ENCODE results near the gene PRTG.

DNA sequence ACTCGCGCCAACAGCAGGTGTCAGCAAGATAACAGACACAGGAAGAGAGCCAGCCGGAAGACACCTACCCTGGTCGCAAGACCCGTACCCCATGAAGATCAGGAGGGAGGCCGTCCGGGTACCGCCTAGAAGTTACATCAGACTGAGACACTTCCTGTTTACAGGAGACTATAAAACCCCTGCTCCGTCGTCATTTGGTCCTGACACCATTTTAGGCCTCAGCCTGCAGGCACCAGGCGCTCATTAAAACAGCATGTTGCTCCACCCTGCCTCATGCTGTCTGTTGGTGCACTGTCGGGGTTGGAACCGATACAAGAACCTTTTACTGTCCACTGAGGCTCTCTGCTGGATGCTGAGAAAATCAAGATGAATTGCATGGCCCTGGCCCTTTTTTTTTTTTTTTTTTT is 15.6 kb upstream of the PRTG start:
- TF ChIP-seq, protein P1, sequence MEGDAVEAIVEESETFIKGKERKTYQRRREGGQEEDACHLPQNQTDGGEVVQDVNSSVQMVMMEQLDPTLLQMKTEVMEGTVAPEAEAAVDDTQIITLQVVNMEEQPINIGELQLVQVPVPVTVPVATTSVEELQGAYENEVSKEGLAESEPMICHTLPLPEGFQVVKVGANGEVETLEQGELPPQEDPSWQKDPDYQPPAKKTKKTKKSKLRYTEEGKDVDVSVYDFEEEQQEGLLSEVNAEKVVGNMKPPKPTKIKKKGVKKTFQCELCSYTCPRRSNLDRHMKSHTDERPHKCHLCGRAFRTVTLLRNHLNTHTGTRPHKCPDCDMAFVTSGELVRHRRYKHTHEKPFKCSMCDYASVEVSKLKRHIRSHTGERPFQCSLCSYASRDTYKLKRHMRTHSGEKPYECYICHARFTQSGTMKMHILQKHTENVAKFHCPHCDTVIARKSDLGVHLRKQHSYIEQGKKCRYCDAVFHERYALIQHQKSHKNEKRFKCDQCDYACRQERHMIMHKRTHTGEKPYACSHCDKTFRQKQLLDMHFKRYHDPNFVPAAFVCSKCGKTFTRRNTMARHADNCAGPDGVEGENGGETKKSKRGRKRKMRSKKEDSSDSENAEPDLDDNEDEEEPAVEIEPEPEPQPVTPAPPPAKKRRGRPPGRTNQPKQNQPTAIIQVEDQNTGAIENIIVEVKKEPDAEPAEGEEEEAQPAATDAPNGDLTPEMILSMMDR (conservative IDR thresholded peaks at IDR 0.05; ENCODE audit: low read depth in 2 of 2): no peak
- TF ChIP-seq EZH2 (IDR thresholded peaks at IDR 0.05; ENCODE audit: low read depth, unreplicated experiment) (no peak), EZH2phosphoT487 (IDR thresholded peaks at IDR 0.05; ENCODE audit: unreplicated experiment) (no peak), CREB1 (CRISPR knock-in tag; IDR thresholded peaks at IDR 0.05; ENCODE audit: low read depth) (no peak), POLR2AphosphoS5 (IDR thresholded peaks at IDR 0.05; ENCODE audit: low read depth) (no peak), JUNB (IDR thresholded peaks at IDR 0.05; ENCODE audit: unreplicated experiment) (no peak)
- TF ChIP-seq, protein P2, sequence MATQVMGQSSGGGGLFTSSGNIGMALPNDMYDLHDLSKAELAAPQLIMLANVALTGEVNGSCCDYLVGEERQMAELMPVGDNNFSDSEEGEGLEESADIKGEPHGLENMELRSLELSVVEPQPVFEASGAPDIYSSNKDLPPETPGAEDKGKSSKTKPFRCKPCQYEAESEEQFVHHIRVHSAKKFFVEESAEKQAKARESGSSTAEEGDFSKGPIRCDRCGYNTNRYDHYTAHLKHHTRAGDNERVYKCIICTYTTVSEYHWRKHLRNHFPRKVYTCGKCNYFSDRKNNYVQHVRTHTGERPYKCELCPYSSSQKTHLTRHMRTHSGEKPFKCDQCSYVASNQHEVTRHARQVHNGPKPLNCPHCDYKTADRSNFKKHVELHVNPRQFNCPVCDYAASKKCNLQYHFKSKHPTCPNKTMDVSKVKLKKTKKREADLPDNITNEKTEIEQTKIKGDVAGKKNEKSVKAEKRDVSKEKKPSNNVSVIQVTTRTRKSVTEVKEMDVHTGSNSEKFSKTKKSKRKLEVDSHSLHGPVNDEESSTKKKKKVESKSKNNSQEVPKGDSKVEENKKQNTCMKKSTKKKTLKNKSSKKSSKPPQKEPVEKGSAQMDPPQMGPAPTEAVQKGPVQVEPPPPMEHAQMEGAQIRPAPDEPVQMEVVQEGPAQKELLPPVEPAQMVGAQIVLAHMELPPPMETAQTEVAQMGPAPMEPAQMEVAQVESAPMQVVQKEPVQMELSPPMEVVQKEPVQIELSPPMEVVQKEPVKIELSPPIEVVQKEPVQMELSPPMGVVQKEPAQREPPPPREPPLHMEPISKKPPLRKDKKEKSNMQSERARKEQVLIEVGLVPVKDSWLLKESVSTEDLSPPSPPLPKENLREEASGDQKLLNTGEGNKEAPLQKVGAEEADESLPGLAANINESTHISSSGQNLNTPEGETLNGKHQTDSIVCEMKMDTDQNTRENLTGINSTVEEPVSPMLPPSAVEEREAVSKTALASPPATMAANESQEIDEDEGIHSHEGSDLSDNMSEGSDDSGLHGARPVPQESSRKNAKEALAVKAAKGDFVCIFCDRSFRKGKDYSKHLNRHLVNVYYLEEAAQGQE (IDR thresholded peaks at IDR 0.05; ENCODE audit: unreplicated experiment): no peak

Data from GM23338 (cell line).